Measurements from ENCODE around the gene SLC9A9. TPM values are rescaled to one million over a fixed set of nuclear protein-coding genes. Genes with fewer than 3 reads are reported as not detected.

Gene SLC9A9
- total and polyA plus RNA-seq, 9 of the 15 experiments (the other 6 are each of a cell fraction or from before 2014, with no cell fraction given) = 0.03 to 0.13 TPM; not detected in 7

DNA sequence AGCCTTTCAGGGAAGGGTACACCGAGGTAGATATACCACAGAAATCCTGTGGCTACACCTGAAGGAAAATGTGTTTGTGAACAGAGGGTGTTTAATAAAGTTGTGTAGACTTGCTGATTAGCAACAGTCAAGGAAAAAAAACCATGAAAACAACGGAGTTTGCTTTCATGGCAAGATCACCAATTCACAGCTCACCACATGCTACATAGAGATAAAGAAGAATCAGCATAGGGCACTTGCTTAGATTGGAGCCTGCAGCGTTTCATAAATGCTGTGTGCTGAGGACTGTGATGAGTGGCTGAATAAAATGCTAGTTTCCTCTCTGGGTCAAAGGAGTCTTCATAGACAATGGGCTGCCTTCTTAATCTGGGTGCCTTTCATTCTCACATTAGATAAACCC, 257.6 kb downstream of the SLC9A9 start (continued):
- TF ChIP-seq, protein P1, sequence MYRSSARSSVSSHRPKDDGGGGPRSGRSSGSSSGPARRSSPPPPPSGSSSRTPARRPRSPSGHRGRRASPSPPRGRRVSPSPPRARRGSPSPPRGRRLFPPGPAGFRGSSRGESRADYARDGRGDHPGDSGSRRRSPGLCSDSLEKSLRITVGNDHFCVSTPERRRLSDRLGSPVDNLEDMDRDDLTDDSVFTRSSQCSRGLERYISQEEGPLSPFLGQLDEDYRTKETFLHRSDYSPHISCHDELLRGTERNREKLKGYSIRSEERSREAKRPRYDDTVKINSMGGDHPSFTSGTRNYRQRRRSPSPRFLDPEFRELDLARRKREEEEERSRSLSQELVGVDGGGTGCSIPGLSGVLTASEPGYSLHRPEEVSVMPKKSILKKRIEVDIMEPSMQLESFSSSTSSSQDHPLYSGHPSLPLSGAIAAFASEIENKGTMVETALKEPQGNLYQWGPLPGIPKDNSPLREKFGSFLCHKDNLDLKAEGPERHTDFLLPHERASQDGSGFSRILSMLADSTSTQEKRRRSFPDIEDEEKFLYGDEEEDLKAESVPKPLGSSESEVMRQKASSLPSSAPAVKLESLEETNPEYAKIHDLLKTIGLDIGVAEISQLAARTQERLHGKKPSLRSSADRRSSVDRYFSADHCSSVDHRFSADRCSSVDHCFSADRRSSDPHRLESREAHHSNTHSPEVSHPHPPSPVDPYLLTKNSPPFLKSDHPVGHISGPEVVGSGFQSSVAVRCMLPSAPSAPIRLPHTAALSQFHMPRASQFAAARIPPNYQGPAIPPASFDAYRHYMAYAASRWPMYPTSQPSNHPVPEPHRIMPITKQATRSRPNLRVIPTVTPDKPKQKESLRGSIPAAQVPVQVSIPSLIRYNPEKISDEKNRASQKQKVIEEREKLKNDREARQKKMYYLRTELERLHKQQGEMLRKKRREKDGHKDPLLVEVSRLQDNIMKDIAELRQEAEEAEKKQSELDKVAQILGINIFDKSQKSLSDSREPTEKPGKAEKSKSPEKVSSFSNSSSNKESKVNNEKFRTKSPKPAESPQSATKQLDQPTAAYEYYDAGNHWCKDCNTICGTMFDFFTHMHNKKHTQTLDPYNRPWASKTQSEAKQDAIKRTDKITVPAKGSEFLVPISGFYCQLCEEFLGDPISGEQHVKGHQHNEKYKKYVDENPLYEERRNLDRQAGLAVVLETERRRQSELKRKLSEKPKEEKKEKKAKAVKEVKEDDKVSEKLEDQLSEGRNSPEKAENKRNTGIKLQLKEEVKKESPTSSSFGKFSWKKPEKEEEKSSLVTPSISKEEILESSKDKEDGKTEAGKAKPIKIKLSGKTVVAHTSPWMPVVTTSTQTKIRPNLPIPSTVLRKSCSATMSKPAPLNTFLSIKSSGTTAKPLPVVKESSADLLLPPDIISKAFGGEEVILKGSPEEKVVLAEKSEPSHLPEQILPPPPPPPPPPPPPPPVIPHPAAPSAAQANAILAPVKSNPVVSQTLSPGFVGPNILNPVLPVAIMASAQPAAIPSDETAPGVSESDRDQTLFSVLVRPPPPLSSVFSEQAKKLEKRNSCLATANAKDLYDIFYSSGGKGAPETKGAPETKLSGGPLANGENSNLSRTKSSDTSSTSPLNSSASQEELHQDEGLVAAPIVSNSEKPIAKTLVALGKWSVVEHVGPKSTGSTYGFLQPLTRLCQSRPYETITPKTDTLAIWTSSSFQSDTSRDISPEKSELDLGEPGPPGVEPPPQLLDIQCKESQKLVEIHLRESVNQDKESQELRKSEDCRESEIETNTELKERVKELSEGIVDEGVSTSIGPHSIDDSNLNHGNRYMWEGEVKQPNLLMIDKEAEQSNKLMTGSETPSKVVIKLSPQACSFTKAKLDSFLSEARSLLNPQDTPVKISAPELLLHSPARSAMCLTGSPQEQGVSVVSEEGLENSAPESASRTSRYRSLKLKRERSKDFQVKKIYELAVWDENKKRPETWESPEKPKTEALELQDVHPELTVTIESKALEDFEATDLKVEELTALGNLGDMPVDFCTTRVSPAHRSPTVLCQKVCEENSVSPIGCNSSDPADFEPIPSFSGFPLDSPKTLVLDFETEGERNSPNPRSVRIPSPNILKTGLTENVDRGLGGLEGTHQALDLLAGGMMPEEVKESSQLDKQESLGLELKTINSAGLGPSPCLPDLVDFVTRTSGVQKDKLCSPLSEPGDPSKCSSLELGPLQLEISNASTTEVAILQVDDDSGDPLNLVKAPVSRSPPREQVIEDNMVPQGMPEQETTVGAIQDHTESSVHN (IDR thresholded peaks at IDR 0.05; ENCODE audit: borderline replicate concordance in 1 of 2, low read depth in 1 of 2) = no peak
- TF ChIP-seq CHD1 (IDR thresholded peaks at IDR 0.05; ENCODE audit: low read length) = no peak
- peak; percentile 59; the same call in 1 of the 2 replicates for TF ChIP-seq FOXM1 (IDR thresholded peaks at IDR 0.05; ENCODE audit: low read depth)
- TF ChIP-seq FOXM1 (CRISPR knock-in tag; IDR thresholded peaks at IDR 0.05; ENCODE audit: low read depth) = no peak
- no peak for TF ChIP-seq JUNB (CRISPR knock-in tag; conservative IDR thresholded peaks at IDR 0.05)
- TF ChIP-seq RCOR1 (IDR thresholded peaks at IDR 0.05; ENCODE audit: borderline replicate concordance in 1 of 2, low read depth in 2 of 2, low read length in 2 of 2) = peak; percentile 13 to 76; a peak in 3 of 4 replicates
- TF ChIP-seq ZNF699 (CRISPR knock-in tag; IDR thresholded peaks at IDR 0.05; ENCODE audit: insufficient replicate concordance) = no peak
- TF ChIP-seq NR4A1 (CRISPR knock-in tag; IDR thresholded peaks at IDR 0.05) = no peak
- no peak for TF ChIP-seq NR4A1 (tag; IDR thresholded peaks at IDR 0.05)
- TF ChIP-seq ARID1B (IDR thresholded peaks at IDR 0.05) = peak; percentile 88
- TF ChIP-seq ZNF175 (CRISPR knock-in tag; IDR thresholded peaks at IDR 0.05; ENCODE audit: low read depth) = no peak
- peak; percentile 34; the same call in 1 of the 2 replicates for TF ChIP-seq ZNF766 (CRISPR knock-in tag; conservative IDR thresholded peaks at IDR 0.05)
- TF ChIP-seq SMARCA4 (IDR thresholded peaks at IDR 0.05) = peak; percentile 56
- TF ChIP-seq, protein P2, sequence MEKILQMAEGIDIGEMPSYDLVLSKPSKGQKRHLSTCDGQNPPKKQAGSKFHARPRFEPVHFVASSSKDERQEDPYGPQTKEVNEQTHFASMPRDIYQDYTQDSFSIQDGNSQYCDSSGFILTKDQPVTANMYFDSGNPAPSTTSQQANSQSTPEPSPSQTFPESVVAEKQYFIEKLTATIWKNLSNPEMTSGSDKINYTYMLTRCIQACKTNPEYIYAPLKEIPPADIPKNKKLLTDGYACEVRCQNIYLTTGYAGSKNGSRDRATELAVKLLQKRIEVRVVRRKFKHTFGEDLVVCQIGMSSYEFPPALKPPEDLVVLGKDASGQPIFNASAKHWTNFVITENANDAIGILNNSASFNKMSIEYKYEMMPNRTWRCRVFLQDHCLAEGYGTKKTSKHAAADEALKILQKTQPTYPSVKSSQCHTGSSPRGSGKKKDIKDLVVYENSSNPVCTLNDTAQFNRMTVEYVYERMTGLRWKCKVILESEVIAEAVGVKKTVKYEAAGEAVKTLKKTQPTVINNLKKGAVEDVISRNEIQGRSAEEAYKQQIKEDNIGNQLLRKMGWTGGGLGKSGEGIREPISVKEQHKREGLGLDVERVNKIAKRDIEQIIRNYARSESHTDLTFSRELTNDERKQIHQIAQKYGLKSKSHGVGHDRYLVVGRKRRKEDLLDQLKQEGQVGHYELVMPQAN (IDR thresholded peaks at IDR 0.05; ENCODE audit: borderline replicate concordance) = no peak
- TF ChIP-seq CCAR2 (IDR thresholded peaks at IDR 0.05; ENCODE audit: low read depth, low read length) = no peak
- TF ChIP-seq, protein P3, sequence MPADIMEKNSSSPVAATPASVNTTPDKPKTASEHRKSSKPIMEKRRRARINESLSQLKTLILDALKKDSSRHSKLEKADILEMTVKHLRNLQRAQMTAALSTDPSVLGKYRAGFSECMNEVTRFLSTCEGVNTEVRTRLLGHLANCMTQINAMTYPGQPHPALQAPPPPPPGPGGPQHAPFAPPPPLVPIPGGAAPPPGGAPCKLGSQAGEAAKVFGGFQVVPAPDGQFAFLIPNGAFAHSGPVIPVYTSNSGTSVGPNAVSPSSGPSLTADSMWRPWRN (IDR thresholded peaks at IDR 0.05; ENCODE audit: low read depth) = no peak
- TF ChIP-seq FOXJ2 (tag; IDR thresholded peaks at IDR 0.05) = peak; percentile 84; the same call in 1 of the 2 replicates
- TF ChIP-seq MAFG (tag; conservative IDR thresholded peaks at IDR 0.05) = 0 out of 2 replicates have a peak, but pooled peaks have one; percentile 14
- TF ChIP-seq POLR2AphosphoS5 (IDR thresholded peaks at IDR 0.05; ENCODE audit: control insufficient read depth, insufficient read depth, low read depth, low read length) = peak; percentile 76
